ENCODE results near the gene FUBP3.

GRCh38 chr9:130672466-130672865 lies 93.1 kb downstream of the FUBP3 start:
- TF ChIP-seq CTCF (IDR thresholded peaks at IDR 0.05) (no peak), EP300 (IDR thresholded peaks at IDR 0.05) (no peak), POLR2A (IDR thresholded peaks at IDR 0.05) (no peak), POLR2AphosphoS5 (IDR thresholded peaks at IDR 0.05) (no peak)

All from upper lobe of left lung (tissue), 4 donors.